Naive B cell (primary cell): ENCODE measurements around the gene GABPB1. TPM values are rescaled to one million over a fixed set of nuclear protein-coding genes. Genes with fewer than 3 reads are reported as not detected.

Experiments used
- ATAC-seq, 2 donors: fragments of 150-1000 bp; cut with Tn5 transposase; 2 replicates each; pipeline ENCODE4 v1.10.0; 2021; ENCODE audit warnings: low read depth in 2 of 2, mild to moderate bottlenecking in 2 of 2, moderate library complexity in 2 of 2
- DNase-seq: peaks from one replicate; pipeline ENCODE4 v3.0.0; 2022
- H3K27ac Mint-ChIP-seq, 6 donors: one replicate each; pipeline ENCODE4 v1.8.0; 2020 to 2022; ENCODE audit warnings: mild to moderate bottlenecking in 6 of 6, mixed read lengths in 6 of 6, moderate library complexity in 5 of 6, inconsistent platforms in 2 of 6
- H3K27me3 Mint-ChIP-seq, 3 donors: one replicate each; pipeline ENCODE4 v1.8.0; 2021 to 2022; ENCODE audit warnings: mixed read lengths in 3 of 3, mild to moderate bottlenecking in 1 of 3
- H3K36me3 Mint-ChIP-seq, 2 donors: one replicate each; pipeline ENCODE4 v1.8.0; 2020 to 2022; ENCODE audit warnings: mixed read lengths in 2 of 2, inconsistent platforms in 1 of 2, mild to moderate bottlenecking in 1 of 2
- H3K4me1 Mint-ChIP-seq, 3 donors: one replicate each; pipeline ENCODE4 v1.8.0; 2020 to 2022; ENCODE audit warnings: mixed read lengths in 3 of 3, inconsistent platforms in 1 of 3, mild to moderate bottlenecking in 1 of 3, moderate library complexity in 1 of 3
- H3K4me3 Mint-ChIP-seq, 8 donors: one replicate each; pipeline ENCODE4 v1.8.0; 2020 to 2022; ENCODE audit warnings: mild to moderate bottlenecking in 8 of 8, mixed read lengths in 8 of 8, moderate library complexity in 8 of 8, inconsistent platforms in 2 of 8
- H3K9me3 Mint-ChIP-seq, 7 donors: one replicate each; pipeline ENCODE4 v1.8.0; 2020 to 2022; ENCODE audit warnings: mixed read lengths in 7 of 7, mild to moderate bottlenecking in 5 of 7, inconsistent platforms in 2 of 7, moderate library complexity in 1 of 7
- polyA plus RNA-seq, 6 donors: library from polyadenylated mRNA; unstranded; fragments of 300-500 nt; fragmentation: Illumina TruSeq; gene quantifications; one replicate each; pipeline ENCODE4 v1.2.3, GENCODE V29; 2021; ENCODE audit warnings: low read depth in 6 of 6

GABPB1 gene
- polyA plus RNA-seq, 6 donors from 2014 or later: 40.1 to 67.8 (median 48.2) TPM

DNA sequence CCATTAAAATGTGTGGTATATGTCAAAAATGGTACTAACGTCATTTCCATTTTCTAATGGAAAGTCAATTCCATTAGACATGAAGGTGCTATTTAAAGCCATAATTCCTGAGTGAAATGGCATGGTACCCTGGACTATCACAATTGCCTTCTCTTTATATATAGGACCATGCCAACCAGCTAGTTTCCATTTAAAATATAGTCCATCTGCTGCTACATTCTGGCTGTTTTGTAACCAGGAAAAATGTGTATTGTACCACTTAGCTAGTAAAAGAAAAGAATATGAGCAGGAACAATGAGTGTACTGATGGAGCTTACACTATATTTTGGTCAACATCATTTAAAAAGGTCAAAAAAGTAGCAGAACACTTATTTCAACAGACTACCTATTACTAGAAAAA, 59.0 kb downstream of the GABPB1 start:
- H3K27me3 Mint-ChIP-seq: no peaks in the 10 kb centered on the region
- peaks cover 0 to 4% (median 0%) of the 10 kb centered on the region in 3 donors for H3K4me1 Mint-ChIP-seq
- DNase-seq (no peak), ATAC-seq (no peak)
- no peak overlapping the region for H3K4me3 Mint-ChIP-seq
- peaks cover 0 to 6% of the 10 kb centered on the region in 2 donors for H3K36me3 Mint-ChIP-seq
- no peaks in the 10 kb centered on the region for H3K9me3 Mint-ChIP-seq
- H3K27ac Mint-ChIP-seq: peak overlapping the region in 2 of 6 donors; percentile 42 to 47

DNA sequence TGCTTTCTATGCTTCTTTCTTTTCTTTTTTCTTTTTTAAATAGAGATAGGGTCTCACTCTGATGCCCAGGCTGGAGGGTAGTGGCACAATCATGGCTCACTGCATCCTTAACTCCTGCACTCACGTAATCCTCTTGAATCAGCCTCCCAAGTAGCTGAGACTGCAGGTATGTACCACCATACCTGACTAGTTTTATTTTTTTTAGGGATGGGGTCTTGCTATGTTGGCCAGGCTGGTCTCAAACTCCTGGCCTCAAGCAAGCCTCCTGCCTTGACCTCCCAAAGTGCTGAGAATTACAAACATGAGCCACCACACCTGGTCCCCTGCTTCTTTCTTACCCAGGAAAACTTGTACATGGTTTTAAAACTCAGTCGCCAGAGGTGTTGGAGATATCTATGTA, 65.2 kb downstream of the GABPB1 start:
- Mint-ChIP-seq H3K27me3 (no peaks in the 10 kb centered on the region), H3K4me3 (no peak overlapping the region), H3K27ac (no peak overlapping the region), H3K9me3 (no peaks in the 10 kb centered on the region), H3K4me1 (no peaks in the 10 kb centered on the region), H3K36me3 (peaks cover 8 to 11% of the 10 kb centered on the region in 2 donors)
- no peak for DNase-seq
- ATAC-seq: no peak

DNA sequence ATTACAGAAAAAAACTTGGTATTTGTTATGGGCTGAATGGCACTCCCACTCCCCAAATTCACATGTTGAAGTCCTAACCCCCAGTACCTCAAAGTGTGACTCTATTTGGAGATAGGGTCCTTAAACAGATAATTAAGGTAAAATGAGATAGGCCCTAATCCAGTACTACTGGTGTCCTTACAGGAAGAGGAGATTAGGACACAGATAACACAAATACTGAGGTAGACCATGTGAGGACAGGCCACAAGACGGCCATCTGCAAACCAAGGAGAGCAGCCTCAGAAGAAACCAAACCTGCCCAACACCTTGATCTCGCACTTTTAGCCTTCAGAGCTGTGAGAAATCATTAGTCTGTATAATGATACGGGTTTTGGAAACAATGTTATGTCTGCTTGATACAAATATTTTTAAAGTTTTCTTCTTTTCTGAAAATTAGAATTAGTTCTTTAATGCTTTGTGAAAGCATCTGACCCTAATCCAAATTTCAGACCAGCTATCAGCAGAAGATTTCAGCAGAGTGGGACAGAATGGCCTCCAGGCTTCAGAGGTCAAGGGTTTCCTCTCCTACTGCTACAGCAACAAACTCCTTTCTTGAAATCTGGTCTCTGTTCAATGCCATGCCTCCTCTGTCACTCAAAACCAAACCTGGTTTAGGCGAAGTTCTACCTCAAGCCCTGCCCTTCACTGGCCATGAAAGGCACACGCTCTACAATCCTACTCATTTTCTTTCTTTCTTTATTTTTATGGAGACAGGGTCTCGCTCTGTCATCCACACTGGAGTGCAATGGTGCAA, 67.5 kb downstream of the GABPB1 start:
- H3K4me1 Mint-ChIP-seq: no peaks in the 10 kb centered on the region
- H3K4me3 Mint-ChIP-seq: no peak overlapping the region
- peaks cover 8 to 11% of the 10 kb centered on the region in 2 donors for H3K36me3 Mint-ChIP-seq
- DNase-seq (no peak), ATAC-seq (no peak)
- H3K9me3 Mint-ChIP-seq: no peaks in the 10 kb centered on the region
- peak overlapping the region in 1 of 6 donors; percentile 40 for H3K27ac Mint-ChIP-seq
- H3K27me3 Mint-ChIP-seq: no peaks in the 10 kb centered on the region

GRCh38 chr15:50281427-50281826, 73.6 kb downstream of the GABPB1 start:
- H3K27ac Mint-ChIP-seq: no peak overlapping the region
- no peak overlapping the region for H3K4me3 Mint-ChIP-seq
- peaks cover 0 to 10% of the 10 kb centered on the region in 2 donors for H3K36me3 Mint-ChIP-seq
- no peak for DNase-seq
- no peak for ATAC-seq
- no peaks in the 10 kb centered on the region for H3K27me3 Mint-ChIP-seq
- H3K4me1 Mint-ChIP-seq: no peaks in the 10 kb centered on the region
- no peaks in the 10 kb centered on the region for H3K9me3 Mint-ChIP-seq

GRCh38 chr15:50280271-50280670, 74.7 kb downstream of the GABPB1 start:
- ATAC-seq (no peak), DNase-seq (no peak)
- H3K27ac Mint-ChIP-seq: peak overlapping the region in 1 of 6 donors; percentile 89
- H3K4me1 Mint-ChIP-seq: no peaks in the 10 kb centered on the region
- peaks cover 0 to 10% of the 10 kb centered on the region in 2 donors for H3K36me3 Mint-ChIP-seq
- no peak overlapping the region for H3K4me3 Mint-ChIP-seq
- no peaks in the 10 kb centered on the region for H3K27me3 Mint-ChIP-seq
- H3K9me3 Mint-ChIP-seq: no peaks in the 10 kb centered on the region

DNA sequence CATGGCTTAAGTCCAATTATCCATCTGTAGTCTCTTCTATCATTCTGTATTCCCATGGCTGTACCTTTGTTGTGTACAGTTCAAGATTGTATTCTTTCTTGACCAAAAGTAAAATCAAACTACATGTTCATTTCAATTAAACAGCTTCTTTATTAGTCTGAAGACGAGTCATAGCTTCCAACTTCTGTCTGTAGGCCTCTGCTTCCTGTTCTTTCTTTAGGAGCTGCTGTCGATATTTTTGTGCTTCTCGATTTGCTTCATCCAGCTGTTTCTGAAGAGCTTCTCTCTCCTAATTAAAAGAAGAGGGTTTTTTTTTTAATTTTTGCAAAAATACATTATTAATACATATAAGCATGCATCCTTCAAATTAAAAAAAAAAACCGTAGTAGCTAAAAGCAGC, 76.5 kb downstream of the GABPB1 start:
- Mint-ChIP-seq H3K27ac (no peak overlapping the region), H3K36me3 (peaks cover 0 to 10% of the 10 kb centered on the region in 2 donors), H3K4me3 (no peak overlapping the region), H3K27me3 (no peaks in the 10 kb centered on the region), H3K9me3 (no peaks in the 10 kb centered on the region), H3K4me1 (no peaks in the 10 kb centered on the region)
- DNase-seq (no peak), ATAC-seq (no peak)

DNA sequence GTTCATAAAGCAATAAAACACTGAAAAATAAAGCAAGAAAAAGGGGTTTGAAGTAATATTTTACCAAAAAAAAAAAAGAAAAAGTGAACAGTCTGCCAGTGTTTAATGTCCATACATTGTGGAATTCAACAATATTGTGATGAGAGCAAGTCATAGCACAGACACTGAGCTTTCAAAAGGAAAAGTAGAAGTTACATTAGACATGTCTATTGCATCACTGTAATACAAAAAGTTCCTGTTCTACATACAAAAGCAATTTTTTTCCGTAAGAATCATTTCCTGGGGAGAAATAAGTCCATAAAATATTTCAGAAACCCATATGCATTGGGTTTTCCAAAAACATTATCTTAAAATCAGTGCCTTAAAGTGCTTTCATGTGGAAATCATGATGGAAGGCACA, 77.6 kb downstream of the GABPB1 start:
- Mint-ChIP-seq H3K4me3 (no peak overlapping the region), H3K9me3 (no peaks in the 10 kb centered on the region), H3K27me3 (no peaks in the 10 kb centered on the region), H3K36me3 (peaks cover 0 to 10% of the 10 kb centered on the region in 2 donors), H3K27ac (peak overlapping the region in 2 of 6 donors; percentile 39 to 86), H3K4me1 (no peaks in the 10 kb centered on the region)
- ATAC-seq: no peak
- DNase-seq: no peak

DNA sequence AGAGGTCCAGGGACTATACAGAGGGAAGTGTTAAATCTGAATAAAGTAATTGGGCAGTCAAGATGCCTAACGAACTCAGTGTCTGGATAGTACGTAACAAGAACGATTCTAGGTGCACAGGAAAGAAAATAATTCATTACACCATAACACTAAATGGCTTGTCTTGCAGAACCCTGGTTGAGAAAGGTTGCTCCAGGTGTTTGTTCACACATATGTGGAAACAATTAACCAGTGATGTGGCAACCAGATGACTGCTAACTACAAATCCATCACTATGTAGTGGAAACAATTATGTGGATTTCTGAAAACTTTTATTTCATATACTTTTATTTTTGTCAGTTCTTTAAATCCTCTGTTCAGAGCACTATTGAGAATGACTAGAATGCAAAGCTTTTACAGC, 79.1 kb downstream of the GABPB1 start:
- DNase-seq: no peak
- Mint-ChIP-seq H3K9me3 (no peaks in the 10 kb centered on the region), H3K27me3 (no peaks in the 10 kb centered on the region), H3K4me1 (no peaks in the 10 kb centered on the region), H3K4me3 (no peak overlapping the region), H3K27ac (no peak overlapping the region), H3K36me3 (peaks cover 0 to 10% of the 10 kb centered on the region in 2 donors)
- ATAC-seq: no peak

- DNase-seq (no peak), ATAC-seq (no peak)
- Mint-ChIP-seq H3K9me3 (no peaks in the 10 kb centered on the region), H3K36me3 (peaks cover 0 to 10% of the 10 kb centered on the region in 2 donors), H3K4me1 (no peaks in the 10 kb centered on the region), H3K27me3 (no peaks in the 10 kb centered on the region), H3K4me3 (no peak overlapping the region), H3K27ac (no peak overlapping the region)
Observed at GRCh38 chr15:50275091-50275490, 79.9 kb downstream of the GABPB1 start.

- Mint-ChIP-seq H3K4me1 (peaks cover 4 to 5% (median 5%) of the 10 kb centered on the region in 3 donors), H3K27me3 (peaks cover 0 to 8% (median 5%) of the 10 kb centered on the region in 3 donors), H3K9me3 (peaks cover 0 to 9% (median 2%) of the 10 kb centered on the region in 7 donors), H3K4me3 (no peak overlapping the region), H3K27ac (no peak overlapping the region), H3K36me3 (peaks cover 0 to 8% of the 10 kb centered on the region in 2 donors)
- ATAC-seq (no peak), DNase-seq (no peak)
Observed at GRCh38 chr15:50267577-50267976, 87.4 kb downstream of the GABPB1 start.

DNA sequence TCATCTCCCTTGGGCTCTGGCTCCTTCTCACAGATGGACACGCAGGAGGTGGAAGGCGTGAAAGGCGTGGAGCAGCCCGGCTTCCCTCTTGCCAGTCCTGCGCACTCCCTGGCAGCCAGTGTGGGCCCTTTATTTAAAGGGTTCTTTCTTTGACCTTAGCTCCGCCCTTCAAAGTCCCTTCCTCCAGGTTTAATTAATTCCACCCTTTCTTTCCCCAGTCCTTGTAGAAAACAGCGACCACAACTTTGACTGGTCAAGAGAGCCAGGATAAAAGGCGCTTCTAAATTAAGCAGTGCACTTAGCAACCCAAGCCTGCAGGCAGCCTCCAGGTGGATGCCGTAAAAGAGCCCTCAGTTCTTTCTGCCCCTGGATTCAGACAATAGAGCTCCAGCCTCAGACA, 89.4 kb downstream of the GABPB1 start, which contains the start of gene HDC:
Gene HDC, minus strand, starts transcription at position 107 of the 400 bp plus-strand sequence. Its CDS starts 103 bp downstream, at position 4.
- Mint-ChIP-seq H3K9me3 (peaks cover 0 to 9% (median 2%) of the 10 kb centered on the region in 7 donors), H3K4me1 (peaks cover 5 to 8% (median 8%) of the 10 kb centered on the region in 3 donors), H3K4me3 (no peak within 1 kb of the TSS), H3K27ac (peak within 1 kb of the TSS in 2 of 6 donors; percentile 71 to 81), H3K36me3 (peaks cover 0 to 8% of the 10 kb centered on the region in 2 donors), H3K27me3 (peaks cover 0 to 8% (median 5%) of the 10 kb centered on the region in 3 donors)
- no peak for DNase-seq
- ATAC-seq: no peak

GRCh38 chr15:50262533-50262932, 92.5 kb downstream of the GABPB1 start:
- no peak for DNase-seq
- peak in 1 of 2 donors; percentile 20 for ATAC-seq
- H3K27me3 Mint-ChIP-seq: peaks cover 0 to 8% (median 5%) of the 10 kb centered on the region in 3 donors
- no peak overlapping the region for H3K27ac Mint-ChIP-seq
- H3K4me3 Mint-ChIP-seq: no peak overlapping the region
- peaks cover 0 to 8% of the 10 kb centered on the region in 2 donors for H3K36me3 Mint-ChIP-seq
- H3K4me1 Mint-ChIP-seq: peaks cover 5 to 8% (median 8%) of the 10 kb centered on the region in 3 donors
- H3K9me3 Mint-ChIP-seq: peaks cover 0 to 6% (median 1%) of the 10 kb centered on the region in 7 donors

- H3K9me3 Mint-ChIP-seq: peaks cover 0 to 2% (median 1%) of the 10 kb centered on the region in 7 donors
- peak overlapping the region in 1 of 6 donors; percentile 1 for H3K27ac Mint-ChIP-seq
- peaks cover 5 to 8% (median 8%) of the 10 kb centered on the region in 3 donors for H3K4me1 Mint-ChIP-seq
- peaks cover 0 to 3% of the 10 kb centered on the region in 2 donors for H3K36me3 Mint-ChIP-seq
- DNase-seq: no peak
- peaks cover 0 to 5% (median 4%) of the 10 kb centered on the region in 3 donors for H3K27me3 Mint-ChIP-seq
- H3K4me3 Mint-ChIP-seq: no peak overlapping the region
- ATAC-seq: peak in 1 of 2 donors; percentile 32
Observed at GRCh38 chr15:50261981-50262380, 93.0 kb downstream of the GABPB1 start.

- Mint-ChIP-seq H3K4me1 (peaks cover 5 to 8% (median 8%) of the 10 kb centered on the region in 3 donors), H3K27me3 (peaks cover 0 to 5% (median 0%) of the 10 kb centered on the region in 3 donors), H3K9me3 (peaks cover 0 to 1% (median 0%) of the 10 kb centered on the region in 7 donors), H3K36me3 (no peaks in the 10 kb centered on the region), H3K27ac (no peak overlapping the region), H3K4me3 (no peak overlapping the region)
- ATAC-seq (no peak), DNase-seq (no peak)
Observed at GRCh38 chr15:50260969-50261496, 94.0 kb downstream of the GABPB1 start.
